HCT116 (cell line): ENCODE measurements around the gene NEK7. TPM values are rescaled to one million over a fixed set of nuclear protein-coding genes. Genes with fewer than 3 reads are reported as not detected.

Source experiments
- ATAC-seq: fragments of 200-7000 bp; cut with Tn5 transposase; 2 replicates; pipeline ENCODE4 v1.9.1; 2020; ENCODE audit warnings: mild to moderate bottlenecking, moderate library complexity
- BruUV-seq: library from RNA; stranded (reverse); fragments of 400-500 nt; replicated peaks from 2 replicates; lab custom pipeline; 2021; lab: Mats Ljungman, UMichigan
- CTCF ChIA-PET: fragments of 300-600 bp; sonication (Branson Sonifier 250); formaldehyde crosslinking; loops from one replicate; lab custom pipeline; 2021; ENCODE audit warnings: antibody characterized with exemption; lab: Charles Lee
- POLR2A ChIA-PET: fragments of 300-600, 350-600 bp; sonication (Branson Sonifier 250); formaldehyde crosslinking; loops from one replicate; lab custom pipeline; 2021; ENCODE audit warnings: antibody characterized with exemption; lab: Charles Lee
- RAD21 ChIA-PET, 2 experiments: fragments of 300-600 bp; sonication (Branson Sonifier 250); formaldehyde crosslinking; loops; one replicate each; lab custom pipeline; 2023; ENCODE audit warnings: low total read pairs in 2 of 2; ENCODE audit not compliant: uncharacterized antibody in 2 of 2, unreplicated experiment in 2 of 2, low non-redundant PET in 1 of 2; lab: Charles Lee
- DNase-seq: peaks from one replicate; pipeline ENCODE4 v3.0.0-alpha.2; 2010; ENCODE audit warnings: low read depth, low spot score
- H2AFZ ChIP-seq: fragments of 200-600 bp; shearing (Covaris generic), sonication (generic); 2 replicates; pipeline ENCODE4 v1.6.1; 2017; ENCODE audit warnings: low read depth, mixed run types, mixed read lengths, antibody characterized with exemption, low read length; ENCODE audit not compliant: poor library complexity, severe bottlenecking
- H3K27ac ChIP-seq: 2 replicates; pipeline ENCODE4 v1.5.1; 2012; ENCODE audit warnings: low read depth, low read length
- H3K27me3 ChIP-seq: fragments of 200-600 bp; sonication (generic); 2 replicates; pipeline ENCODE4 v1.6.1; 2016; ENCODE audit warnings: mixed run types, low read length, mixed read lengths; ENCODE audit not compliant: insufficient read depth
- H3K36me3 ChIP-seq, 2 experiments: fragments of 200-500 bp in 1 of 2; fragments of 200-600 bp in 1 of 2; sonication (Bioruptor generic) in 1 of 2; sonication (generic) in 1 of 2; 2 replicates each; pipeline versions ENCODE4 v1.5.1 to v1.6.1; 2014 to 2016; ENCODE audit warnings: low read length in 2 of 2, inconsistent platforms in 1 of 2, mixed read lengths in 1 of 2, mixed run types in 1 of 2; ENCODE audit not compliant: insufficient read depth in 2 of 2, control insufficient read depth in 1 of 2
- H3K4me1 ChIP-seq, 2 experiments: fragments of 200-600 bp in 1 of 2; sonication (generic) in 1 of 2; 2 replicates each; pipeline versions ENCODE4 v1.5.1 to v1.6.1; 2012 to 2017; ENCODE audit warnings: low read length in 2 of 2, inconsistent platforms in 1 of 2, mild to moderate bottlenecking in 1 of 2, mixed read lengths in 1 of 2, mixed run types in 1 of 2, moderate library complexity in 1 of 2; ENCODE audit not compliant: insufficient read depth in 2 of 2, control insufficient read depth in 1 of 2
- H3K4me2 ChIP-seq: fragments of 200-600 bp; sonication (generic); 2 replicates; pipeline ENCODE4 v1.6.1; 2017; ENCODE audit warnings: mixed run types, low read length, mixed read lengths
- H3K4me3 ChIP-seq, 2 experiments: fragments of 200-600 bp in 1 of 2; sonication (generic) in 1 of 2; replicated peaks in 1 of 2; 2 replicates each; pipeline ENCODE4 v1.5.1; 2011 to 2016; ENCODE audit warnings: low read length in 2 of 2, control low read depth in 1 of 2, low read depth in 1 of 2, mild to moderate bottlenecking in 1 of 2, mixed read lengths in 1 of 2, mixed run types in 1 of 2
- H3K79me2 ChIP-seq: fragments of 200-600 bp; sonication (generic); 2 replicates; pipeline ENCODE4 v1.6.1; 2017; ENCODE audit warnings: mild to moderate bottlenecking, mixed run types, low read length, moderate library complexity, mixed read lengths; ENCODE audit not compliant: insufficient read depth
- H3K9ac ChIP-seq: fragments of 200-600 bp; sonication (generic); 2 replicates; pipeline ENCODE4 v1.6.1; 2016; ENCODE audit warnings: low read length, mixed read lengths
- H3K9me2 ChIP-seq: fragments of 200-600 bp; sonication (generic), shearing (Covaris generic); 2 replicates; pipeline ENCODE4 v1.6.1; 2017; ENCODE audit warnings: mixed run types, mild to moderate bottlenecking, moderate library complexity; ENCODE audit not compliant: insufficient read depth
- H3K9me3 ChIP-seq, 2 experiments: fragments of 200-500 bp in 1 of 2; fragments of 200-600 bp in 1 of 2; sonication (Bioruptor generic) in 1 of 2; sonication (generic) in 1 of 2; 2 replicates each; pipeline ENCODE4 v1.6.1; 2014 to 2017; ENCODE audit warnings: low read length in 2 of 2, mixed read lengths in 2 of 2, inconsistent platforms in 1 of 2, low read depth in 1 of 2, mild to moderate bottlenecking in 1 of 2, mixed run types in 1 of 2, moderate library complexity in 1 of 2; ENCODE audit not compliant: control insufficient read depth in 1 of 2, insufficient read depth in 1 of 2
- H4K20me1 ChIP-seq: fragments of 200-600 bp; sonication (generic), shearing (Covaris generic); 2 replicates; pipeline ENCODE4 v1.6.1; 2017; ENCODE audit warnings: mixed run types, mild to moderate bottlenecking, moderate library complexity; ENCODE audit not compliant: insufficient read depth
- CEBPB ChIP-seq: IDR thresholded peaks from 2 replicates; pipeline ENCODE4 v1.6.1; 2012; ENCODE audit warnings: low read depth
- CTCF ChIP-seq, 3 experiments: fragments of 200-600 bp in 1 of 3; sonication (generic) in 1 of 3; IDR thresholded peaks in 2 of 3; conservative IDR thresholded peaks in 1 of 3; 2 replicates each; pipeline ENCODE4 v1.5.1; 2012 to 2017; ENCODE audit warnings: low read depth in 2 of 3, low read length in 2 of 3, antibody characterized with exemption in 1 of 3, borderline replicate concordance in 1 of 3, control low read depth in 1 of 3, mild to moderate bottlenecking in 1 of 3, mixed read lengths in 1 of 3, mixed run types in 1 of 3, moderate library complexity in 1 of 3; ENCODE audit not compliant: insufficient read depth in 1 of 3
- EZH2 ChIP-seq: fragments of 200-600 bp; sonication (generic); IDR thresholded peaks from 2 replicates; pipeline ENCODE4 v1.6.1; 2017; ENCODE audit warnings: antibody characterized with exemption, mixed run types
- EZH2phosphoT487 ChIP-seq: fragments of 200-600 bp; IDR thresholded peaks from 2 replicates; pipeline ENCODE4 v1.6.1; 2018; ENCODE audit warnings: antibody characterized with exemption, borderline replicate concordance
- JUND ChIP-seq: IDR thresholded peaks from 2 replicates; pipeline ENCODE4 v1.6.1; 2012
- MAX ChIP-seq: IDR thresholded peaks from 2 replicates; pipeline ENCODE4 v1.6.1; 2012
- POLR2AphosphoS5 ChIP-seq: IDR thresholded peaks from 2 replicates; pipeline ENCODE4 v1.6.1; 2011; ENCODE audit warnings: mild to moderate bottlenecking, low read depth, low read length, moderate library complexity
- REST ChIP-seq: IDR thresholded peaks from 2 replicates; pipeline ENCODE4 v1.6.1; 2012; ENCODE audit warnings: low read depth
- SIN3A ChIP-seq: IDR thresholded peaks from 2 replicates; pipeline ENCODE4 v1.6.1; 2012; ENCODE audit warnings: low read depth
- SRF ChIP-seq: IDR thresholded peaks from 2 replicates; pipeline ENCODE4 v1.6.1; 2012; ENCODE audit warnings: low read depth
- YY1 ChIP-seq: IDR thresholded peaks from 2 replicates; pipeline ENCODE4 v1.6.1; 2011; ENCODE audit warnings: low read length, low read depth, moderate library complexity, mild to moderate bottlenecking; ENCODE audit not compliant: insufficient replicate concordance; ENCODE audit errors: extremely low read depth
- ZFX ChIP-seq: fragments of 450-650 bp; IDR thresholded peaks from 2 replicates; pipeline ENCODE4 v1.6.1; 2017
- intact Hi-C: fragments of 100-400 bp; cut with micrococcal nuclease; formaldehyde crosslinking; loops from 2 replicates; pipeline ENCODE4 v1.10.0; 2022
- total RNA-seq: library from RNA; stranded (reverse); gene quantifications from one replicate; pipeline ENCODE4 v1.2.1, GENCODE V29; 2021; ENCODE audit not compliant: unreplicated experiment
- TF ChIP-seq, protein P1 (sequence below): IDR thresholded peaks from 2 replicates; pipeline ENCODE4 v1.6.1; 2012
- TF ChIP-seq, protein P2 (sequence below): IDR thresholded peaks from 2 replicates; pipeline ENCODE4 v1.6.1; 2011; ENCODE audit warnings: mild to moderate bottlenecking, low read length, moderate library complexity; ENCODE audit not compliant: insufficient replicate concordance; ENCODE audit errors: extremely low read depth

The NEK7 gene
- total RNA-seq, 1 experiment from 2014 or later = 33.0 TPM

- no peak overlapping the region for H3K4me2 ChIP-seq
- peaks cover 6% of the 10 kb centered on the region; the same call in 1 of the 2 replicates for H3K79me2 ChIP-seq
- H3K4me1 ChIP-seq = peaks cover 3 to 18% of the 10 kb centered on the region in 2 experiments; a peak in 2 of 4 replicates
- CTCF ChIA-PET = no interaction called here
- no peaks in the 10 kb centered on the region for H3K9me3 ChIP-seq
- H3K36me3 ChIP-seq = no peaks in the 10 kb centered on the region
- H4K20me1 ChIP-seq = no peaks in the 10 kb centered on the region
- no peak for DNase-seq
- intact Hi-C loops = loop anchor here (10.0 kb wide), 1 partner anchor 538 kb away; no protein-coding TSS in a partner anchor
- H2AFZ ChIP-seq = no peak overlapping the region
- no peak overlapping the region for H3K9ac ChIP-seq
- H3K27me3 ChIP-seq = no peaks in the 10 kb centered on the region
- RAD21 ChIA-PET = no interaction called here
- BruUV-seq = no TSS peak
- H3K27ac ChIP-seq = no peak overlapping the region
- no peak overlapping the region for H3K4me3 ChIP-seq
- H3K9me2 ChIP-seq = no peaks in the 10 kb centered on the region
- POLR2A ChIA-PET = no interaction called here
- TF ChIP-seq SRF = no peak
- TF ChIP-seq CEBPB = no peak
- TF ChIP-seq MAX = no peak
- no peak for TF ChIP-seq YY1
- TF ChIP-seq EZH2phosphoT487 = no peak
- TF ChIP-seq, protein P1, sequence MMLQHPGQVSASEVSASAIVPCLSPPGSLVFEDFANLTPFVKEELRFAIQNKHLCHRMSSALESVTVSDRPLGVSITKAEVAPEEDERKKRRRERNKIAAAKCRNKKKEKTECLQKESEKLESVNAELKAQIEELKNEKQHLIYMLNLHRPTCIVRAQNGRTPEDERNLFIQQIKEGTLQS = no peak
- TF ChIP-seq ZFX = no peak
- no peak for TF ChIP-seq EZH2
- no peak for TF ChIP-seq SIN3A
- no peak for TF ChIP-seq CTCF (IDR thresholded peaks at IDR 0.05 in 2 of 3, conservative IDR thresholded peaks at IDR 0.05 in 1 of 3; ENCODE audit: borderline replicate concordance in 1 of 3, insufficient read depth in 1 of 3, low read depth in 2 of 3, low read length in 2 of 3)
- TF ChIP-seq, protein P2, sequence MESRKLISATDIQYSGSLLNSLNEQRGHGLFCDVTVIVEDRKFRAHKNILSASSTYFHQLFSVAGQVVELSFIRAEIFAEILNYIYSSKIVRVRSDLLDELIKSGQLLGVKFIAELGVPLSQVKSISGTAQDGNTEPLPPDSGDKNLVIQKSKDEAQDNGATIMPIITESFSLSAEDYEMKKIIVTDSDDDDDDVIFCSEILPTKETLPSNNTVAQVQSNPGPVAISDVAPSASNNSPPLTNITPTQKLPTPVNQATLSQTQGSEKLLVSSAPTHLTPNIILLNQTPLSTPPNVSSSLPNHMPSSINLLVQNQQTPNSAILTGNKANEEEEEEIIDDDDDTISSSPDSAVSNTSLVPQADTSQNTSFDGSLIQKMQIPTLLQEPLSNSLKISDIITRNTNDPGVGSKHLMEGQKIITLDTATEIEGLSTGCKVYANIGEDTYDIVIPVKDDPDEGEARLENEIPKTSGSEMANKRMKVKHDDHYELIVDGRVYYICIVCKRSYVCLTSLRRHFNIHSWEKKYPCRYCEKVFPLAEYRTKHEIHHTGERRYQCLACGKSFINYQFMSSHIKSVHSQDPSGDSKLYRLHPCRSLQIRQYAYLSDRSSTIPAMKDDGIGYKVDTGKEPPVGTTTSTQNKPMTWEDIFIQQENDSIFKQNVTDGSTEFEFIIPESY = no peak
- TF ChIP-seq JUND = no peak
- no peak for TF ChIP-seq POLR2AphosphoS5
- TF ChIP-seq REST = no peak
- TF ChIP-seq, all 23 proteins: peak for 0
- no peak for ATAC-seq
These were observed 3.7 kb upstream of the NEK7 start for GRCh38 chr1:198153103-198153502.
